Activated CD8-positive, alpha-beta T cell treated with anti-CD3 and anti-CD28 coated beads for 36 hours (primary cell): ENCODE data around the gene MRPS22. TPM values are rescaled to one million over a fixed set of nuclear protein-coding genes. Genes with fewer than 3 reads are reported as not detected.
"Not testable (repeated sequence)": the region's sequence is repeated elsewhere in the genome, so short reads cannot be mapped to it uniquely, and the experiment has no call there.

Experiments used
- ATAC-seq: fragments of 200-7000 bp; cut with Tn5 transposase; one replicate; pipeline ENCODE4 v1.10.0; 2021; ENCODE audit warnings: mild to moderate bottlenecking, moderate library complexity
- CTCF ChIA-PET: fragments of 350-600 bp; sonication (Branson Sonifier 250); formaldehyde crosslinking; loops from one replicate; lab custom pipeline; 2021; ENCODE audit warnings: antibody characterized with exemption; lab: Charles Lee
- POLR2A ChIA-PET: fragments of 350-600 bp; sonication (Branson Sonifier 250); formaldehyde crosslinking; loops from one replicate; lab custom pipeline; 2021; ENCODE audit warnings: antibody characterized with exemption; lab: Charles Lee
- DNase-seq: peaks from one replicate; pipeline ENCODE4 v3.0.0-alpha.2; 2020
- H3K27ac Mint-ChIP-seq: one replicate; pipeline ENCODE4 v1.8.0; 2021; ENCODE audit warnings: mild to moderate bottlenecking, mixed read lengths
- H3K27me3 Mint-ChIP-seq: one replicate; pipeline ENCODE4 v1.8.0; 2021; ENCODE audit warnings: mixed read lengths
- H3K36me3 Mint-ChIP-seq: one replicate; pipeline ENCODE4 v1.8.0; 2021; ENCODE audit warnings: low read depth, mixed read lengths
- H3K4me1 Mint-ChIP-seq: one replicate; pipeline ENCODE4 v1.8.0; 2021; ENCODE audit warnings: low read depth, mixed read lengths
- H3K4me3 Mint-ChIP-seq: one replicate; pipeline ENCODE4 v1.8.0; 2021; ENCODE audit warnings: mild to moderate bottlenecking, moderate library complexity, mixed read lengths
- H3K9me3 Mint-ChIP-seq: one replicate; pipeline ENCODE4 v1.8.0; 2021; ENCODE audit warnings: mixed read lengths
- CTCF ChIP-seq: fragments of 200-600 bp; IDR thresholded peaks from one replicate; pipeline ENCODE4 v1.8.0; 2022; ENCODE audit warnings: antibody characterized with exemption, mild to moderate bottlenecking
- intact Hi-C: fragments of 100-400 bp; cut with micrococcal nuclease; formaldehyde crosslinking; loops from one replicate; pipeline ENCODE4 v1.10.0; 2022
- total RNA-seq, 2 experiments: library from RNA; stranded (reverse); gene quantifications; one replicate each; pipeline ENCODE4 v1.2.3, GENCODE V29; 2021

MRPS22 gene
- total RNA-seq, 2 experiments from 2014 or later, result 67.4 to 68.9 TPM

- ChIA-PET CTCF (interaction anchor here (0.6 to 4.7 kb wide), 26 partner anchors 9 to 405 kb away, joined by 3 to 53 read pairs (median 5); partner anchors contain the start of gene MRPS22), POLR2A (no interaction called here)
- no peaks in the 10 kb centered on the region for H3K9me3 Mint-ChIP-seq
- DNase-seq (peak; percentile 92), ATAC-seq (peak; percentile 97)
- H3K4me1 Mint-ChIP-seq, result peaks cover 9% of the 10 kb centered on the region
- peak; percentile 94 for TF ChIP-seq CTCF
- peaks cover 26% of the 10 kb centered on the region for H3K27me3 Mint-ChIP-seq
- peak overlapping the region; percentile 46 for H3K4me3 Mint-ChIP-seq
- H3K36me3 Mint-ChIP-seq, result no peaks in the 10 kb centered on the region
- H3K27ac Mint-ChIP-seq, result no peak overlapping the region
- intact Hi-C loops, result loop anchor here (2.0 to 5.0 kb wide), 2 partner anchors 217 to 387 kb away; no protein-coding TSS in a partner anchor
These were observed 14.4 kb upstream of the MRPS22 start for GRCh38 chr3:139329364-139329850.

DNA sequence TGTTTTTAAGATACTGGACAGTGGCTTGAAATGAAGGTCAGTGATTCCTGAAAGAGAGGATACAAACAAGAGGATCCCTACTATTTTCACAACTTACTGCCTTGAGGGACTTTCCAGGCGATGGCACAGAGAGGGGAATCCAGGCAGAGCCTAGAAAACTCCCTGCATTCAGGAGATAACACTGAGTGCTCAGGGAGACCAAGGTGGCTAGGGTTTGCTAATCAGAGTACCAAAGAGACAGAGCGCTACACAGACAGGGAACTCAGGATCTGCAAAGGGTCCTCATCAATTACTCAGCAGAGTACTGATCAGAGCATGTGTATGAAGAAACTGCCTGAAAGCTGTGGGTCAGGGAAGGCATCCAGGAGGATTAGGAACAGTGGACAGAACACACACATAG lies 11.7 kb upstream of the MRPS22 start:
- ATAC-seq (no peak), DNase-seq (no peak)
- Mint-ChIP-seq H3K27me3 (peaks cover 27% of the 10 kb centered on the region), H3K4me3 (no peak overlapping the region), H3K4me1 (peaks cover 9% of the 10 kb centered on the region), H3K36me3 (no peaks in the 10 kb centered on the region), H3K27ac (no peak overlapping the region), H3K9me3 (no peaks in the 10 kb centered on the region)
- CTCF ChIA-PET, result interaction anchor here (1.0 to 4.7 kb wide), 4 partner anchors 10 to 396 kb away, joined by 3 to 53 read pairs (median 4); no protein-coding TSS in a partner anchor
- POLR2A ChIA-PET, result no interaction called here
- TF ChIP-seq CTCF, result no peak
- intact Hi-C loops, result no loop called here

DNA sequence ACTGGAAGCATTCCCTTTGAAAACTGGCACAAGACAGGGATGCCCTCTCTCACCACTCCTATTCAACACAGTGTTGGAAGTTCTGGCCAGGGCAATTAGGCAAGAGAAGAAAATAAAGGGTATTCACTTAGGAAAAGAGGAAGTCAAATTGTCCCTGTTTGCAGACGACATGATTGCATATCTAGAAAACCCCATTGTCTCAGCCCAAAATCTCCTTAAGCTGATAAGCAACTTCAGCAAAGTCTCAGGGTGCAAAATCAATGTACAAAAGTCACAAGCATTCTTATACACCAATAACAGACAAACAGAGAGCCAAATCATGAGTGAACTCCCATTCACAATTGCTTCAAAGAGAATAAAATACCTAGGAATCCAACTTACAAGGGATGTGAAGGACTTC lies 9.1 kb upstream of the MRPS22 start:
- H3K27ac Mint-ChIP-seq, intact Hi-C loops, H3K36me3 Mint-ChIP-seq, H3K4me3 Mint-ChIP-seq, DNase-seq, CTCF ChIA-PET, ATAC-seq, POLR2A ChIA-PET, H3K9me3 Mint-ChIP-seq: not testable (repeated sequence)
- peaks cover 13% of the 10 kb centered on the region for H3K4me1 Mint-ChIP-seq
- peaks cover 32% of the 10 kb centered on the region for H3K27me3 Mint-ChIP-seq

- Mint-ChIP-seq H3K4me1 (peaks cover 16% of the 10 kb centered on the region), H3K27me3 (peaks cover 15% of the 10 kb centered on the region), H3K4me3 (no peak overlapping the region), H3K27ac (no peak overlapping the region), H3K9me3 (no peaks in the 10 kb centered on the region), H3K36me3 (no peaks in the 10 kb centered on the region)
- ChIA-PET POLR2A (no interaction called here), CTCF (interaction anchor here (0.6 to 1.0 kb wide), 2 partner anchors 9 to 402 kb away, joined by 3 read pairs; no protein-coding TSS in a partner anchor)
- no peak for TF ChIP-seq CTCF
- ATAC-seq, result no peak
- DNase-seq, result no peak
- intact Hi-C loops, result no loop called here
These were observed 5.4 kb upstream of the MRPS22 start for GRCh38 chr3:139338405-139338804.

DNA sequence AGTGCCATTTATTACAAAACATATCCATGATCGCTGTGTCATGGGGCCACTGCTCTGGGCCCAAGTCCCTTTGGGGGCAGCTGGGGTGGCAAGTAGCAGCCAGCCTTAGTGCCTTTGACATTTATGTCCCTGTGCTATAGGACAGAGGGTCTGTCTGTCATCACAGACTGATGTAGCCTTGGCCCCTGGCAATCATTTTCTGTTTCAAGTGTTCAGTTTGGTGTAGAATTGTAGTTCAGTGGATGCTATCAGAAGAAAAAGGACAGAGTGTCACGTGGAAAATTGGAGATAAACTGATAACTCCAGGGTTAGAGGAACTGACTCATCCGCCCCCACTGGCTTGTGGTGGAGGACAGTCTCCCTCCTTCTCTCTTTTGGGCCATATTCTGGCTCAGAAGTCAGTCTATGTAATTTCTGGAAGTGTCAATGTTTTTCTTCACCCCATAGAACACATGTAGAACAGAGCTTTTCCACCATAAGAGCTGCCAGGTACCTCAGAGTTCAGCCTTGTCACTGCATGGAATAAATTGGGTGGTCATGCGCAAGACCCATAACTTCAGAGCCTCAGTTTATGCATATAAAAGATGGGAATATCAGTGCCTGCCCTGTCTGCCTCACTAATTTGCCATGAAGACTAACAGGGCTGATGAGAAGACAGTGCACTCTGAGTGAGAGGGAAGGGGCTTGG lies 4.5 kb upstream of the MRPS22 start:
- POLR2A ChIA-PET, result no interaction called here
- H3K9me3 Mint-ChIP-seq, result no peaks in the 10 kb centered on the region
- intact Hi-C loops, result no loop called here
- ATAC-seq (peak; percentile 50), DNase-seq (peak; percentile 73)
- TF ChIP-seq CTCF, result no peak
- peaks cover 12% of the 10 kb centered on the region for H3K27me3 Mint-ChIP-seq
- CTCF ChIA-PET, result interaction anchor here (1.0 kb wide), 1 partner anchor 403 kb away, joined by 3 read pairs; no protein-coding TSS in a partner anchor
- H3K27ac Mint-ChIP-seq, result no peak overlapping the region
- H3K4me1 Mint-ChIP-seq, result peaks cover 18% of the 10 kb centered on the region
- H3K36me3 Mint-ChIP-seq, result no peaks in the 10 kb centered on the region
- H3K4me3 Mint-ChIP-seq, result no peak overlapping the region
